ENCODE results near the gene VPS51.

GRCh38 chr11:65063532-65063931, 32.5 kb upstream of the VPS51 start:
- TF ChIP-seq POLR2A (IDR thresholded peaks at IDR 0.05; ENCODE audit: low read length) = no peak
- TF ChIP-seq GATA1 (IDR thresholded peaks at IDR 0.05; ENCODE audit: low read depth, low read length) = no peak
